NCI-H345 treated with DMSO at 0.1 percent for 48 hours (cell line): ENCODE results near the gene VPS41.

Experiments used
- DNase-seq: peaks from one replicate; lab custom pipeline; 2025; ENCODE audit not compliant: unreplicated experiment; lab: John Stamatoyannopoulos, UW

Gene VPS41

DNA sequence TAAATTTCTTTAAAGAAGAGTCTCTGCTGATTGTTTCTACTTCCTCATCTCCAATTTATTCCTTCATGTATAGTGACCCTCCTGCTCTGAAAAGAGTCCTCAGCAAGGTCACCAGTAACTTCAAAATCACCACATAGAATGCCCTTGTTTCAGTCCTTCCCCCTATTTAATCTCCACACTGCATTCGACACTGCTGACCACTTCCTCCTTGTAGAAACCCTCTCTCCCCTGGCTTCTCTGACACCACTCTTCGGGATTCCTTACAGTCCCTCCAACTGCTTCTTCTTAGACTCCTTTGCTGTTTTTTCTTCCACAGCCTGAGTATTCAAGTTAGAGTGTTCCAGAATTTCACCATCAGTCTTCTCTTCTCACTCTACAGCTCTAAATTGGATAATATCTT lies 89.5 kb downstream of the VPS41 start:
- no peak for DNase-seq

DNA sequence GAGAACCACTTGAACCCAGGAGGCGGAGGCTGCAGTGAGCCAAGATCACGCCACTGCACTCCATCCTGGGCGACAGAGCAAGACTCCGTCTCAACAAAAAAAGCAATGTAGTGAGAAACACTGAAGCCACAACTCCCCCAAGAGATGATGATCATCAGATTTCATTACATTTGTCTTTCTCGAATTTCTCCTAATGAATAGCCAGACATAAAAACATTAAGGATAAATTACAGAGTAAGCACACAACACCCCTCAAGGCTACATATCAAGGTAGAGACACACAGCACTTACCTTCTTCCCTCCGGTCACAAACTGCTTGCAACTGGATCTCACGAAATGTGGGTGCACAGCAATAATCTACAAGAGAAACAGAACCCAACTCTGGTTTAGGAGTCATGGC lies 91.5 kb downstream of the VPS41 start:
- DNase-seq: no peak

DNA sequence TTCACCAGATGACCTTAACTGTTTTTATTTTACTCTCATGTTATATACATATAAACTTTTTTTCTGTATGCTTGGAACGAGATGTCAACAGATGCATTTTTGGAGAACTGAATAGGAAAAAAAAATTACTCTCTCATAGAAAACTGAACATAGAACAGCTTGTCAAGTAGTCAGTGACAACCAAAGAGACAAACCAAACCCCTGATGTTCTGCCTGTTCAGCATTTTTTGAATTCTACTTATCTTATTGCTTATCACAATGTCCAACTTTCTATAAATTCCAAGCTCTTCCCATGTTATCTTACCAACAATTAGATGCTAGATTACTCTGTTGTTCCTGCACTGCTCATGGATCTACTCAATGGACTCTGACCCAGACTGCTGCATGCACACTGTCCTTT lies 95.2 kb downstream of the VPS41 start:
- DNase-seq: no peak

DNA sequence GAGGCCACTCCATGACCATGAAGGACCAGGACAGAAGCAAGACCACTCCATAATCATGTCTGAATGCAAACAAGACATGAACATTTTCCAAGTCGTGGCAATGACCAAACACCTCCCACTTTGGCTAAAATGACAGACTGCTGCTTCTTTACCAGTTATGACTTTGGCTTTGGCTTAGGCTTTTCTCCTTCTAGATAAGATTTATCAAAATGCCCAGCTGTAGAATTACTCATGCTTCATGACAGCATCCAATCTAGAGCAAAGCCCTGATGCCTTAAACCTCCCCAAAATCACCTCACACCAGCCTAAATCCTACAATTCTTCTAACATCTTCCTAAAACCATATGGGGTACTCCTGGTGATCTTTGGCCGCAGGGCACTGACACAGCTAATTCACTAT lies 102.1 kb downstream of the VPS41 start:
- DNase-seq: no peak

DNA sequence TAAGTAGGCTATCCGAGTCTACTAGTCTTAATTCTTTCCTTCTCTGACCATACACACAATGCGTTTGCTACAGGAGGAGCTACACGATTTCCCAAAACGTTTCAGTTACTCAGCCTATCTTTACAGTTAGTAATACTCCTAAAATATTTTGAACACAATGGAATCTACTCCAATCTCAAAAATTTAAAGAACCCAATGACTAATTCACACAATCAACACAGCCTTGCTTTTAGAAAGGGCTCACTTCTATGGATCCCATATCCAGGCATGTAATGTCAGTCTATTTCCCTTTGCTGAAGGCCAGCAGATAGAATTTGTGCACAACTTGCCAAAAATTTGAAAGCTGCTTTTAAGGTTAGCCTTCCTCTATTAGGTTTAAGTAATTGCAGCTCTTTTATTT lies 107.2 kb downstream of the VPS41 start:
- no peak for DNase-seq

DNA sequence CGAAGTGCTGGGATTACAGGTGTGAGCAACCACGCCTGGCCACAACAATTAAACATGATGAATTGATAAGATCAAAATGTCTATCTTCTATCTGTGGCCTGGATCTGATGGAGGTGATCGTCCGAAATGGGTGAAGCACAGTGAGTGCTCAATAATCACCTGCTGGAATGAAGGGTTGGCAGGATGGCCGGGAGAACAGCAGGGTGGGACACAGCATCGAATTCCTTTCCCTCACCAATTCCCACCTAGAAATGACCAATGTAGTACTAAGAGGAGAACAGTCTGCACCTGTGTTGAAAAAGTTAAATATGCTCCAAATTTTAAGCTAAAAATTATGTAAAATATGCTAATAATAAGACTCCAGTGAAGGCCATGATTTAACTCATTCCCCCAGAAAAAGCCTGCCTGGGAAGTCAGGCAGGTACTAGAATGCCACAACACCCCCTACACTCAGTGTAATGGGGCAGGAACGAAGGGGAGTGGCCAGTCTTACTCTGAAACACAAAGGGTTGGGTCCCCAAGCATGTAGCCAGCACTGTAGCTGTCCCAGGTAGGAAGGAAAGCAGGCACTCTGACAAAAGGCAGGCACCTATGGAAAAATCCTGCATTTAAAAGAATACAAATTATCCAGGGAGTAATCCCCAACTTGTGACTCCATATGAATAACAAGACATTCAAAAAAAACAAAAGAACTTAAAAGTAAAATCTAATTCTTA lies 110.3 kb downstream of the VPS41 start:
- DNase-seq: no peak

DNA sequence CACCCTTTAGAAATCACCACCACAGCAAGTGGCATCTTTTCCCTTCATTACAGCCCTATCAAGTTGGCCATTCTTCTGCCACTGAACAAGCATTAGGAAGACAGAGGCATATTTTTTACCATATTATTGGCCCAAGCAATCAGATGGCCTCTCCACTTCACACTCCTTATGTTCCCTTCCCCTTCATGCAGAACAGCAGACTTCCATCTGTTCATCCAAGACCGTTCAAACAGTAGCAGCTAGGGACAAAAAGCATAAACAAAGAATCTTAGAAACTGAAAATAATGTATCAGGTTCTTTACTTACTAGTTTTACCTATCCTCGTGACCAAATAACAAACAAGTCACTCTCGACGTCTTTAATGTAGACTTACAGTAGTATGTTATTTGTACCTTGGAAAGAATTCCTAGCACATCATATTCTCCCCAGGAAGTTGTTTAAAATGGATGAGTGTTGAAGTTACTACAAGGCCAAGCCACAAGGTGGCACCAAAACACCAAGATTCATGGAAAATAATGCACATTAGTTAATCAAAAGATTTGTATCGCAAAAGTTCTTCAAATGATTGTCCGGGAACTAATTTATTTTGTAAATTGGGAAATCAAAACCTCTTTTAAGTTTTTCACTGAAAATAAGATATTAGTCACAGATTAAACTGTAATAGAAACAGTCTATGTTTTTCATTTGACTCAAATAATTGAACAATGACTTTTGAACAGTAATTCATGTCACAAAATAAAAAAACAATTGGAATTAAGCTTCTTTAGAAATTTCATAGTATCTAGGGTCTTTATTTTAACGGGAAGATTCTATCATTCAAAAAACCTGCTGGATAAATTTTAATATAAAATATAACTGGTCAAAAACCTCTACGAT lies 112.1 kb downstream of the VPS41 start:
- DNase-seq: peak; percentile 28

DNA sequence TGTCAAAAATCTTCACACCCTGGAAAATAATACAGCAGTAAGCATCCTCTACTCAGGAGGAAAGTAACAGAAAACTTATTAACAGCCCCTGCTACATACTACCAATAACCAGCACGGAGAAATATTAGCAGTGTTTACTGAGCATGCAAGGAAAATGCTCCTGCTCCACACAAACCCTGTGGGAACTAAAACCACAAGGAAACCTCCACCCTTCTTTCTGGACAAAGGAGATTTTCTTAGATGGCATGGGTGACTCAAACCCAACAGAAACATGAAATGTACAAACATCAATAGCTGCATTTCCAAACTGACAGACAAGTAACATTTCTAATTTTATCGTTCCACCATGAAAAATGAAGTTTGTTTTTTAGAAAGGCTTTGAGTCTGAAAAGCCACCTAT lies 113.4 kb downstream of the VPS41 start:
- DNase-seq: no peak

DNA sequence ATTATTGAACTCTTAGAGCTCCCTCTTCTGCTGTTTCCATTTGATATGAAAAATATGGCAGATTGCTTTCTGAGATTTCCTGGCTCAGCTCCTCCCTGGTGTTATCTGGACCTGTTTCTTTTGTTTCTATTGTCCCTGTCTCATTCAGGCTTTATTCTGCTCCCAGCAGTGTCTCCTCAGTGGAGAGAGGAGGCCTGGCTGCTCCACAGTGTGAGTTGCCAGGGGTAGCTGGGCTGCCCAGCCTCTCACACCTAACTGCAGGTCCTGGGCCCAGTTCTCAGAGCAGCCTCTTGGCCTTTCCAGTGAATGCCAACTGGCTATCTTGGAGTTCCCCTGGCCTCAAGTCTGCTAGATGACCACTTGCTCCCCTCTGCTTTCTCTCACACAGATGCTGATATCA lies 127.0 kb downstream of the VPS41 start:
- DNase-seq: no peak

DNA sequence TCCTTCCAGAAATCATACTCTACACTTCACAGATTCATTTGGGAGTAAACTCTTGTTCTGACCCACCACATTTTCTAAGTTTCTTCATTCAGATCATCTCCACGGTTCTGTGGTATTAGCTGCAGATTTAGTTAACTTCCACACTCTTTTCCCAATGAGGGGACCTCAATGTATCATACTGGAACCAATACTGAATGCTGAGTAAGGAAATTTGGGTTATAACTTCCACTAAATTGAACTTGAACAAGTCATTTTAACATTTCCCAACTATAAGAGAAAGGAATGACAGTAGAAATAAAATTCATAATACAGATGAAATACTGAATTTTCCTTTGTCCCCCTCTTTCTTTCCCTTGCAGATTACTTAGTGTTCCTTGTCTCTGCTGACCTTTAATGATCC lies 131.4 kb downstream of the VPS41 start:
- no peak for DNase-seq

DNA sequence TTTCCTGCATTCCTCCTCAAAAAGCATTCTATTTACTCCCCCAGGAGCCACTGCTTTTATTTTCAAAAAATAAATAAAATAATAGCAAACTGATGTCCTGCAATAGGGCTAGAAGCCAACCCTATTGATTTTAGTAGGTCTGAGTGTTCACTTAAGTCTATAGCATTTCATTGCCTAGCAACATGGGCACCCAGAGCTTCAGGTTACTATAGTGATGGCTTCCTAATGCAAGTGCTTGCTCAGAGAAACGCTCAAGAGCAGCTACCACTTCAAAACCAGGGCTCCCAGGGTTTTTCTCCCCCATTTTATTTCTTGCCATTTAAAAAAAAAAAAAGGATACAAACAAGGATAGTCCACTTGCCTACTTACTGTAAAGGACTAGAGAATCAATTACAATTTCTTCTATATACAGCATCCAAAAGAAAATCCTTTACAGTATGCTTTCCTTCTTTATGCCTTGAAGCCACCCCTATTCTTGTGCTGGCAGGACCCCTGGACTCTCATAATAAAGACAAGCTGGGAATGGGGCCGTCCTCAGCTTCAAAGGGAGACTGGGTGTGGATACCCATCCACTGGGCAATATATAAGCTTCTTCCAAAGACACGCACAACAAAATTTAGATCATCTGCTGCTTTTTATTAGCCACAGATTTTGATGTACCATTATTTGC lies 133.3 kb downstream of the VPS41 start:
- DNase-seq: peak; percentile 73

DNA sequence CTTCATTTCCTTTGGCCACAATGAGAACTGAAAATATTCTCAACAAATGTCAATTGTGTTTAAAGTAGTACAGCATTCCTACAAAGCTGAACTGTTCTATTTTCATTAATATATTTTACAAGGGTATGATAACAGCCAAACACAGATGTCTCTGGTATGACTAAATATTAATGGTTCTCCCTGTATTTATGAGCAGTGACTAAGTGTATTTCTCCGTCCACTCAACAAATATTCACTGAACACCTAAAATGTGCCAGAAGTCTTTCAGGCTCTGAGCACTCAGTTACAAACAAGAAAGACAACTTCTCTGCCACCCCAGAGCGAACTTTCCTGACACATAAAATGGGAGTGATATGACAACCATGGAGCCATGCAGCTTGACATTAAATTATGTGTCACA lies 135.6 kb downstream of the VPS41 start:
- DNase-seq: no peak

DNA sequence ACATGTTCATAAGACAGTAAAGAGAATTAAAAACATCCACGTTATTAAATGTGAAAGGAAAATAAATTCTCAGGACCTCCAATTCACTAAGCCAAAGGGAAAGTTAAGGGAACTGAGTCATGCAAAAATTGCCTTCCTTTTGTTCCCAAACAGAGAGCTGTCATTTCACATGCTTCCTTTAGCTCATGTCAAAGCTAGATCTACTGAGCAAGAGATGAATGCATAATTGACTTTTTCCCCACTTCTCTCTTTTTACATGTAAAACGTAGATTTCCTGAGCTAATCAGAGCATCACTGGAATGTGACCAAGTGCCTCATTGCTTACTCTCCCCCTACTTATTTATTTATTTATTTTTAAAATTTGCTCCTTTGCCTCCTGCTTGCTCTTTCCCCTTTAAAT lies 148.8 kb downstream of the VPS41 start:
- no peak for DNase-seq

DNA sequence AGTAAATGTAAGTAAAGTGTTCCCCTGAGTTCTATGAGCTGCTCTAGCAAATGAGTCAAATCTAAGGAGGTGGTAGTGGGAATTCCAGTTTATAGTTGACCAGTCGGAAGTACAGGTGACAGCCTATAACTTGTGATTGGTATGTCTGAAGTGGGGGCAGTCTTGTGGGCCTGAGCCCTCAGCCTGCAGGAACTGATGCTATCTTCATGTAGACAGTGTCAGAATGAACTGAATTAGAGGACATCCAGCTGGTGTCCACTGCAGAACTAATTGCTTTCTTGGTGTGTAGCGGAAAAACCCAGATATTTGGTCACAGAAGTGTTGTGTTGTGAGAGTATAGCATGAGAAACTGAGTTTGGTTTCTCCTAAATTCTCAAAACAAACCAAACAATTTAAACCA lies 150.0 kb downstream of the VPS41 start:
- DNase-seq: no peak

DNA sequence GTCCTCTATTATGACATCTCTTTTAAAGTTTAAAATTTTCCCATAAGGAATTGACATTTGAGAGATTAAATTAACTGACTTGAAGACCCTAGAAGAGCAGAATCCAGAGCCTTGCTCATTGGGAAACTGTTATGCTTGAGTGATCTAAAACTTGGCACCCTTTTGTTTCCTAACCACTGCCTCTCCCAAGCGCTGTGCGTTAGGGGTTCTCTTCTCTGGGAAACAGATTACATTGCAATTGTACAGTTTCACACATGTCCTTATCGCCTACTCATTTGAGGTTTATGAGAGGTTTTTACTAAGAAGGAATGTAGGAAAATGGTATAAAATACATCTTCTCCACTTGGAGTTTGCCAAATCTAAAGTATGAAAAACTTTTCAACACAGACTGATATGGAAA lies 151.1 kb downstream of the VPS41 start:
- DNase-seq: no peak

DNA sequence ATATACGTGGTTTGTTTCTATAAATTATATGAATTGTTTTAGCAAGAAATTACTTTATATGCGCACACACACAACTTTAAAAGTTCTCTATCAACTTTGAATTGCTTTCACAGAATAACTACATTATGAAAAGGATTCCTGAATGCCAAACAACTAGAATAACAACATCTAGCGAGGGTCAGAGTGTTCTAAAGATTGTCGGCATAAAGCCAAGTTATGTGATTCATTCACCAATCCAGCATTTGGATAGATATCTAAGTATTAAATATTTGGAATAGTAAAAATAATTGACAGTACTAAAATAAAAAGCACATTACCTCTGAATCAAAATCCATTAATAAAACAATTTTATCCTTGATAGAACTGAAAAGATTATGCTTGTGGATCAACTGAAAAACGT lies 152.5 kb downstream of the VPS41 start:
- no peak for DNase-seq

DNA sequence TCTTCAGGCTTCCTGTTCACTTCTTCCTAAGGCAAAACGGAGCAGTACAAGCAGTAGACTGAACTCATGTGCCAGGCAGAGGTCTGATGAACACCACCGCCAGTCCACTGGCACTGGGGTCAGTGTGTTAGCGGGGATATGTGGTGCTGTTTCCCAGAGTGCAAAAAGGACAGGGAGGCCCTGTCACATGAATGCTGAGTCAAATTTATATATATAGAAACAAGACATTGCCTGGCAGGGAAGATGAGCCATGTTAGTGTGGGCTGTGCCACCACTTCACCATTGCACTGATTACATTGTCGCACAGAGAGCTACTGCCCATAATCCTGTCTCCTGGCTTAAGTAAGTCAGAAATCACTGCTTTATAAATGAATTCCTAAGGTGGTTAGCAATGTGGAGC lies 155.6 kb downstream of the VPS41 start:
- no peak for DNase-seq

DNA sequence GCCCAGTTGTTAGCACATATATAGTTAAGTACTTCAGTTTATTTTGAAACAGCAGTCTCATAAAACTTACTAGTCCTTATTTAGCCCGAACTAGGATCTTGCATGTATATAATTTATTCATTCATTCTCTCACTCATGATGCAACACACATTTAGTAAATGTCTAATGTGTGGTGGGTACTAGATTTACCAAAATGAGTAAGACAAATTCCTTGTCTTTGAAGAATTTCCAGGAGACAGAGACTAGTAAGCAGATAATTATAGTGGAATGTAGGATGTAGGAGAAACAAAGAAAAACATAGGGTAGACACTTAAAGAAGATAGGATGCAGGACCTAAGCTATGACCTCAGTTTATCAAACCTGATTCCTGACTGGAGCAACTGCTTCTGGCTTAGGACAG lies 157.6 kb downstream of the VPS41 start:
- no peak for DNase-seq

DNA sequence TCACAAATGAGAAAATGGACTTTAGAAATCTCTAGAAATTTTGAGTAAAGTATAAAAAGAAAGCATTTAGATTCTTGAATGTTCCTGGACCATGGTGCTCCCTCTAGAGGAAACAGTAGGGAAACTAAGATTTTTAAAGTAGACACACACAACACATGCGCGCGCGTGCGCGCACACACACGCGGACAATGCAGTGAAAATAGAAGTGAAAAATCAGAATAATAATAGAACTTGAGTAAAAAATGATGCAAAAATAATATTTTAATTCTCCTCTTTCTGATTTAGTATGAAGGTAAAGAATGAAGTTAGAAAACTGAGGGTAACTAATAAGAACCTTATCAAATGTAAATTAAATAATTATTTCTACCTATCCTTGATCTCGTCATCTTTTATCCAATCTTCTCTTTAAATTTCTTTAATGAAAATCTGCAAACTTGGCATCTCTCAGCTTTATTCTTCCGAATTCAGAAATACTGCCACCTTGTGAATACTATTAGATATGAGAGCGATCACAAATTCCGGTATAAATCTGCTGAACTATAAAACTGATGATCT lies 160.9 kb downstream of the VPS41 start:
- no peak for DNase-seq

DNA sequence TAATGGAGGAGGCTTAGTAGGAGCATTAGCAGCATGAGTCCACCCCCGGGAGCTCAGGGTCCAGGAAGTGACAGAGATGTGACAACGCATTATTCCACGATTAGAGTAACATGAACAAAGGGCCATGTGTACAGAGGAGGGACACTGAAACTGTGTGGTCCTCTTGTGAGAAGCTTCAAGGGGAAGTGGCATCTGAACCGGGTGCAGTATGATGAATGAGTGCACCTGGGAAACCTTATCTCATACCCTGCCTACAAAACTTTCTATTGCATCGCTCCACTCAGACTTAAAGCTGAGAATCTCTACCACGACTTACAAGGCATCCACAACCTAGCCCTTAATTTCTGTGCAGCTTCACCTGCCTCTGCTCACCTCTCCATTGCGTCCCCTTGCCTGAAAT lies 162.6 kb downstream of the VPS41 start:
- no peak for DNase-seq

DNA sequence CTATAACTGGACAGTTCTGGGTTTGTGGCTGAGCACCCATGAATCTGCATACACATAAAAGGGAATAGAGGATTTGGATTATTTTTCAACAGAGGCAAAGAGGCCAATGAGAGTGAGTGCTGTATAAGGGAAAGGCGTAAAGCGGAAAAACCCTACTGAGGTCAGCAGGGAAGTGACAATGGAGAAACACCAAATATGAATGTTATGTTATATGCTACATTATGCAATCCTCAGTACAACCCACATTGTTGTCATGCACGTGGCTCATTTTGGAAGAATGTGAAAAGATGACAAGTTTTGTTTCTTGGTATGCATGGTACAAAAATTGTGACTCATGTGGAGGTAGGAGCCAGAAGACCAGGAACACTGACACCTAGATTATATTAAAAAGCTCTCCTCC lies 164.2 kb downstream of the VPS41 start:
- DNase-seq: no peak

DNA sequence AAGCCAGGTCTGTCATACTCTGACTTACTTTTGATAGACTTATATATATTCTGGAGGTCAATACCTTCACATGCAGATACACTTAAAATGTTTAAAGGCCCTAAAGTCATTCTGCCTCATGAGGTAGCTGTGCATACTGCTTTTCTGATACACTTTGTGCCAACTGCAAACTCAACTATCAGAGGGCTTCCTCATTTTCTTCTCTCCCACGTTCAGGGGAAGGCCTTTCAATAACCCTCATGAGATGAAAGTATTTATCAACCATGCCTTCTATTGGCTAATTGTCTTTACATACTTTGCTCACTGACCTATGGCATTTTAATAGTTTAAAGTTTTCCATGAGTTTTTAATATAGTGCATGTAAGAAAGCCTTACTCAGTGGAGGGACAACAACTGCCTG lies 165.1 kb downstream of the VPS41 start:
- no peak for DNase-seq
